Activated naive CD4-positive, alpha-beta T cell treated with anti-CD3 and anti-CD28 coated beads, Interleukin-2, amount 50 U/mL, for 24 hours (primary cell): Measurements from ENCODE around the gene PRSS48.
"Not testable (repeated sequence)": the region's sequence is repeated elsewhere in the genome, so short reads cannot be mapped to it uniquely, and the experiment has no call there.

Experiments
- H3K27ac Mint-ChIP-seq: one replicate; pipeline ENCODE4 v1.8.0; 2021; ENCODE audit warnings: mild to moderate bottlenecking, mixed read lengths
- H3K27me3 Mint-ChIP-seq: one replicate; pipeline ENCODE4 v1.8.0; 2021; ENCODE audit warnings: mixed read lengths
- H3K36me3 Mint-ChIP-seq: one replicate; pipeline ENCODE4 v1.8.0; 2021; ENCODE audit warnings: mixed read lengths
- H3K4me1 Mint-ChIP-seq: one replicate; pipeline ENCODE4 v1.8.0; 2021; ENCODE audit warnings: mixed read lengths
- H3K4me3 Mint-ChIP-seq: one replicate; pipeline ENCODE4 v1.8.0; 2021; ENCODE audit warnings: mild to moderate bottlenecking, mixed read lengths
- H3K9me3 Mint-ChIP-seq: one replicate; pipeline ENCODE4 v1.8.0; 2021; ENCODE audit warnings: mixed read lengths

Gene PRSS48

DNA sequence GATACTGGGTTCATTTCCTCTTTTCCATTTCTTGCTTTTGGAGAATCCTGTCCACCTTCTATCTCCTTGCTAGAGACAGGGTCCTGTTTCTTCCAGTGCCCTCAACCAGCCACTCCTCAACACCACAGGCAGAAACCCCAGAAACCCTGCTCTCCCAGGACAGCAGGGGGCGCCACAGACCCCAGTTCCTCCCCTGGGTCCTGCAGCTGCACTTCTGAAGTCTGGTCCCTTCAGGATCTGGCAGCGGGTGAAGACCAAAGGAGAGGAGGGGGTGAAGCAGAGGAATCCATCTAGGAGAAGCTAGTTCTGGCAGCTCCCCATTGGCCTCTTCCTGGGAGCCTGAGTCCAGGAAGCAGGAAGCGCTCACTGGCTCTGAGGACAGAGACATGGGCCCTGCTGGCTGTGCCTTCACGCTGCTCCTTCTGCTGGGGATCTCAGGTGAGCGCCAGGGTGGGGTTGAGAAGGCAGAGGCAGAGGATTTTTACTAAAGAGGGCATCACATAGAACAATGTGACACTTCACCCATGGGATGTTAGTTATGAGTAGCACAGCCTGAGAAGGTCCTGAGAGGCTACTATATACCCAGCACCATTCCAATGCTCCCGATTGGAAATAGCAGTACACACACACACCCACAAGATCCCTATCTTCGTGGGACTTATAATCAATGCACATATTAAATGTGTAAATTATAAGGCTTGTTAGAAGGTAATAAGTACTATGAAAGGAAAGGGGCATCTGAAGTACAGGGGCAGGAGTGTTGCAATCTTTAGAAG lies at the start of gene PRSS48:
Gene PRSS48 (plus strand): TSS at position 375 of the 776 bp plus-strand sequence. CDS start 12 bp downstream, at position 387.
- peaks cover 7% of the 10 kb centered on the region for H3K27me3 Mint-ChIP-seq
- no peaks in the 10 kb centered on the region for H3K9me3 Mint-ChIP-seq
- no peak within 1 kb of the TSS for H3K4me3 Mint-ChIP-seq
- H3K27ac Mint-ChIP-seq = no peak within 1 kb of the TSS
- no peaks in the 10 kb centered on the region for H3K36me3 Mint-ChIP-seq
- H3K4me1 Mint-ChIP-seq = no peaks in the 10 kb centered on the region

DNA sequence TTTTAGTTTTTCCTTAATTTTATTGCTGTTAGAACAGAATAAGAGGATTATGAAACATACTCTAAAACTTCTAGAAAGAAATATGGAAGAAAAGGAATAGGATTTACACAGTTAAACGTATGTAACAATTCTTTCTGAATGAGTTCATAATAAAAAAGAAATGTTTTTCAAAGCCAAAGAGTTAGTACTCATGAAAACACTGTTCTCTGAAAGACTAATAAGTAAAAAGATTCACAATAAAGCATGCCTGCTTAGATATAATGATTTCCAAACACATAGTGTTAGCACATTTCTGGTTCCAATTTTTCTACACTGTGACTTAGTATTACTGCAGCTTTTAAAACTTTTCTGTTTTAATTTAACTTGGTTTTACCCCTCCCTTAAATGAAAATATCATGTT lies 49.8 kb upstream of the PRSS48 start:
- Mint-ChIP-seq H3K27me3 (peaks cover 24% of the 10 kb centered on the region), H3K9me3 (no peaks in the 10 kb centered on the region), H3K36me3 (no peaks in the 10 kb centered on the region), H3K4me3 (no peak overlapping the region), H3K4me1 (no peaks in the 10 kb centered on the region), H3K27ac (no peak overlapping the region)

- H3K27ac Mint-ChIP-seq = no peak overlapping the region
- no peaks in the 10 kb centered on the region for H3K36me3 Mint-ChIP-seq
- H3K4me3 Mint-ChIP-seq = no peak overlapping the region
- no peaks in the 10 kb centered on the region for H3K4me1 Mint-ChIP-seq
- H3K27me3 Mint-ChIP-seq = peaks cover 24% of the 10 kb centered on the region
- no peaks in the 10 kb centered on the region for H3K9me3 Mint-ChIP-seq
These were observed 49.2 kb upstream of the PRSS48 start for GRCh38 chr4:151227731-151228130.

DNA sequence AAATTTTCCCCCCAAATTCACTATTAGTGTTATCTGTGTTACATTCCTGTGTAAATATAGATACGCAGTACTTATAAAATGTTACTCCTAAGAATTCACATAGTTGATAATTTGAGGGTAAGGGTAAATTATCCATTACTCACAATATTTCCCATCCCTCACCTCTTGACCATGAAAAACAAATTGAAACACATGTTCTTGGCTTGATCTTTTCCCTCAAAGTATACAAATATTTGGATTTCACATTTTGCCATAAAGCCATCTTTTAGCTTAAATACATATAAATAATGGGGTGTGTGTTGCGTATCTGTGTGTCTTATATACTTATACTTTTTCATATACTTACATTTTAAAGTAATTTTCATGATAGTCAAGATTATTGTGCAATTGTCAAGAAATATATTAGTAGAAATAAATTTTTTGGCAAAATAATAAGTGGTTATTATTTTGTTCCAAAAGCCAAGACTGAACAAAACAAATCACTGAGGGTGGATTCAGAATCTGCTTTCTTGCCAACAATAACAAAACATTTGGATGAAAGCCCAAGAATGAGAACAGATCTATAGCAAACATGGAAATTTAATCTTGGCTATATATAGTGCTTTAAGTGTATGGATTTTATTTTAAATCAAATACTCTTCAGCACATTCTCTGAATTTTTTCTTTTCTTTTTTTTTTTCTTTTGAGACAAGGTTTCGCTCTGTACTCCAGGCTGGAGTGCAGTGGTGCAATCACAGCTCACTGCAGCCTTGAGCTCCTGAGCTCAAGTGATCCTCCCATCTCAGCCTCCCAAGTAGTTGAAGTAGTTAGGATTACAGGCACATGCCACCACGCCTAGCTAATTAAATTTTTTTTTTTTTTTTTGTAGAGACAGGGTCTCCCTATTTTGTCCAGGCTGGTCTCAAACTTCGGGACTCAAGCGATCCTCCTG lies 48.5 kb upstream of the PRSS48 start:
- H3K9me3 Mint-ChIP-seq = no peaks in the 10 kb centered on the region

GRCh38 chr4:151231915-151232595 lies 44.9 kb upstream of the PRSS48 start:
- H3K9me3 Mint-ChIP-seq = no peaks in the 10 kb centered on the region
- H3K27ac Mint-ChIP-seq = no peak overlapping the region

More for the DNA sequence above, 48.5 kb upstream of the PRSS48 start:
- Mint-ChIP-seq H3K36me3 (no peaks in the 10 kb centered on the region), H3K27me3 (peaks cover 18% of the 10 kb centered on the region), H3K27ac (no peak overlapping the region), H3K4me1 (no peaks in the 10 kb centered on the region), H3K4me3 (no peak overlapping the region)

DNA sequence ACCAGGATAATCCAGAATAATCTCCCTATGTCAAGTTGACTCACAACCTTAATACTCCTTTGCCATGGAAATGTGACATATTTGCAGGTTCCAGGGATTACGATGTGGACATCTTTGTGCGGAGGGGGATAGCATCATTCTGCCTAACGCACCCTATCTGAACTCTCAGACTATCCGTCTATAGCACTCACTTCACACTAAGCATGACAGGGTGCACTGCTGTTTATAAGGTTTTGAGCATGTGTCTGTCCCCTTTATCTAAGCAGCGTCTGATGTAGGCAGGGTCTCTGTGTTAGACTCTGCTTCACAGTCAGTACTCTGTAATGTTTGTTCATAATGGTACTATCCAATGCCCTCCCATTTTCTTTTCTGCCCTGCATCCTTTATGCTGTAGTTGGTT lies 43.4 kb upstream of the PRSS48 start:
- no peaks in the 10 kb centered on the region for H3K36me3 Mint-ChIP-seq
- no peak overlapping the region for H3K4me3 Mint-ChIP-seq
- peaks cover 8% of the 10 kb centered on the region for H3K27me3 Mint-ChIP-seq
- no peak overlapping the region for H3K27ac Mint-ChIP-seq
- H3K4me1 Mint-ChIP-seq = no peaks in the 10 kb centered on the region
- H3K9me3 Mint-ChIP-seq = no peaks in the 10 kb centered on the region

More at GRCh38 chr4:151231915-151232595, 44.9 kb upstream of the PRSS48 start:
- no peaks in the 10 kb centered on the region for H3K36me3 Mint-ChIP-seq
- H3K27me3 Mint-ChIP-seq = peaks cover 9% of the 10 kb centered on the region
- no peak overlapping the region for H3K4me3 Mint-ChIP-seq
- no peaks in the 10 kb centered on the region for H3K4me1 Mint-ChIP-seq

- H3K27ac Mint-ChIP-seq, H3K27me3 Mint-ChIP-seq, H3K4me1 Mint-ChIP-seq, H3K9me3 Mint-ChIP-seq, H3K4me3 Mint-ChIP-seq, H3K36me3 Mint-ChIP-seq: not testable (repeated sequence)
These were observed 41.6 kb upstream of the PRSS48 start for GRCh38 chr4:151235373-151235772.

DNA sequence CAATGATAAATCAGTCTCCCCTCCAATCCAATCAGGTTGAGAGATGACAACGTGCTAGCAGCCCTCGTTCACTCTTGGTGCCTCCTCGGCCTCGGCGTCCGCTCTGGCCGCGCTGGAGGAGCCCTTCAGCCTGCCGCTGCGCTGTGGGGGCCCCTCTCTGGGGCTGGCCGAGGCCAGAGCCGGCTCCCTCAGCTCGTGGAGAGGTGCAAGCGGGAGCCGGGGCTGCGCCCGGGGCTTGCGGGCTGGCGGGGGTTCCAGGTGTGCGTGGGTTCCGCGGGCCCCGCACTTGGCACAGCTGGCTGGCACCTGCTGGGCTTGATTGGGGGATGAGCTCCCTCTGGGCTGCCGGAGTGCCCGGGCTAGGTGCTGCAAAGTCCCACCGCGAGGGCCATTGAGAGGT lies 40.9 kb upstream of the PRSS48 start:
- no peaks in the 10 kb centered on the region for H3K9me3 Mint-ChIP-seq
- H3K27me3 Mint-ChIP-seq = peaks cover 5% of the 10 kb centered on the region
- no peaks in the 10 kb centered on the region for H3K36me3 Mint-ChIP-seq
- H3K4me3 Mint-ChIP-seq = no peak overlapping the region
- H3K27ac Mint-ChIP-seq = no peak overlapping the region
- no peaks in the 10 kb centered on the region for H3K4me1 Mint-ChIP-seq

- H3K36me3 Mint-ChIP-seq = no peaks in the 10 kb centered on the region
- H3K4me3 Mint-ChIP-seq = no peak overlapping the region
- H3K27me3 Mint-ChIP-seq = peaks cover 7% of the 10 kb centered on the region
- no peaks in the 10 kb centered on the region for H3K4me1 Mint-ChIP-seq
- no peaks in the 10 kb centered on the region for H3K9me3 Mint-ChIP-seq
- no peak overlapping the region for H3K27ac Mint-ChIP-seq
These were observed 38.5 kb upstream of the PRSS48 start for GRCh38 chr4:151238477-151238876.

DNA sequence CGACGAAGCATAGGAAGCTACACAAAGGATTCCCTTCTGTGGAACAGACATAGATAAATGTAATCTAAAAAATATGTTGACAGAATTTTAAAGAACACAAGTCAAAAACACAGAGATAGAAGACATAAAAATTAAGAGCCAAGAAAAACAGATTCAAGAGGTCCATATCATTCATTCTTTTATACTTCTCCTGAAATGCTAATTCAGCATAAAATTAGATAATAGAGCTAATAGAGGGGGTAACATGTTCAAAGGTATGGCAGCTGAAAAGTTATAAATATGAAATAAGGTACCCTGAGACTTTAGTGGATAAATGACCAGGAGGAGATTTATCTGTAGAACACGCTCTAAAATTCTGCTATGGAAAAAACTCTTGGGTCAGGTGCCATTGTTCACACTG lies 37.4 kb upstream of the PRSS48 start:
- H3K36me3 Mint-ChIP-seq = no peaks in the 10 kb centered on the region
- peaks cover 11% of the 10 kb centered on the region for H3K27me3 Mint-ChIP-seq
- no peak overlapping the region for H3K4me3 Mint-ChIP-seq
- no peak overlapping the region for H3K27ac Mint-ChIP-seq
- H3K9me3 Mint-ChIP-seq = no peaks in the 10 kb centered on the region
- no peaks in the 10 kb centered on the region for H3K4me1 Mint-ChIP-seq

DNA sequence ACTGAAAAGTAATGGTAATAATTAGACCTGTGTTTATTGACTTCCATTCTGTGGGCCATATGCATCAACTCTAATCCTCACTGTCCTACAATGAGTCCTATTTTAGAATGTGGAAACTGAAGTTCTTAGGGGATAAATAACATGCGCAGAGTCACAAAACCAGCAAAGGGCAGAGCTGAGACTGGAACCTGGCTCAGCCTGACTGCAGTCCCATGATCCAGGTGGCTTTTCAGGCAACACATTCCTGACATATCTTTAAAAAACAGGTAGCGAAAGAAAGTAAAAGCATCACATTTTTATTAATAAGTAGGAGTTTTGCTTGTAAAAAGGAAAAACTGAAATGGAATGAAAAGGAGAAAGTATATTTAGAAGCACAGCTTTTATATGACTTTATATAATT lies 34.7 kb upstream of the PRSS48 start:
- no peak overlapping the region for H3K27ac Mint-ChIP-seq
- no peaks in the 10 kb centered on the region for H3K36me3 Mint-ChIP-seq
- H3K4me3 Mint-ChIP-seq = no peak overlapping the region
- H3K4me1 Mint-ChIP-seq = no peaks in the 10 kb centered on the region
- H3K27me3 Mint-ChIP-seq = peaks cover 12% of the 10 kb centered on the region
- no peaks in the 10 kb centered on the region for H3K9me3 Mint-ChIP-seq

GRCh38 chr4:151246742-151247141 lies 30.2 kb upstream of the PRSS48 start:
- H3K4me3 Mint-ChIP-seq = no peak overlapping the region
- no peaks in the 10 kb centered on the region for H3K36me3 Mint-ChIP-seq
- peaks cover 7% of the 10 kb centered on the region for H3K27me3 Mint-ChIP-seq
- H3K9me3 Mint-ChIP-seq = no peaks in the 10 kb centered on the region
- no peak overlapping the region for H3K27ac Mint-ChIP-seq
- no peaks in the 10 kb centered on the region for H3K4me1 Mint-ChIP-seq

- Mint-ChIP-seq H3K27me3 (peaks cover 5% of the 10 kb centered on the region), H3K4me3 (no peak overlapping the region), H3K4me1 (no peaks in the 10 kb centered on the region), H3K27ac (no peak overlapping the region), H3K36me3 (no peaks in the 10 kb centered on the region), H3K9me3 (no peaks in the 10 kb centered on the region)
These were observed 29.6 kb upstream of the PRSS48 start for GRCh38 chr4:151247395-151247794.

DNA sequence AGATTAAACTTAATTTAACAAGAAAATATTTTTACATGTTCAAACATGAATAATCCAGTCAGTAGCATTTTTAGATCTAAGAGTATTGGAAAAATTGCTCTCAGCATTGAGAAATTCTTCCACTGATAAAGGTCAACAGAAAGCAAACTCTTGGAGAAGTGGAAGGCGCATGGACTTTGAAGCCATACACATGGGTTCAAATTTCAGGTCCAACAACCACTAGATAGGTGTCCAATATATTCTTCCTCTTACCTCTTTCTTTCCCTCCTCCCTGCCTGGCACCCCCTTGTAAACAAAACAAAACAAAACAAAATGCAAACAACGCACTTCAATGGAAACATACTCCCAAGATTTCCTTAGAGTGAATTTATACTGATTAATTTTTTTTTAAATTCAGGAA lies 28.4 kb upstream of the PRSS48 start:
- no peaks in the 10 kb centered on the region for H3K4me1 Mint-ChIP-seq

DNA sequence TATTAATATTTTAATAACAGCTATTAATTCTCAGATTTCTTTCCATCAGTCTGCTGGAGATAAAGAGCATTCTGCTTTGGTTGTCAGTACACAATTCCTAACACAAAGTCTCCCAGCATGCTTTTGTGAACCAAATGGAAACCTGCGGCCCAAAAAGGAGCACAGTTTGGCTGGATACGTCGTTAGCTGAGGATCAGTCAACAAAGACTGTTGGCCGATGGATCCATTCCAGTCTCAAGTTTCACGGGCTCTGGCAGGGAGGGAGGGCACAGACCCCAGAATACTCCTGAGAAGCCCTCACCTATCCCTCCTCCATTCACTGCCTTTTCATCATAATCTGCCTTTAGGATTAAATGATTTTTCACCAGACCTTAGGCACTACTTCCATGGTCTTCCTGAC lies 26.3 kb upstream of the PRSS48 start:
- no peaks in the 10 kb centered on the region for H3K9me3 Mint-ChIP-seq

More for the DNA sequence above, 28.4 kb upstream of the PRSS48 start:
- no peaks in the 10 kb centered on the region for H3K36me3 Mint-ChIP-seq
- H3K27ac Mint-ChIP-seq = no peak overlapping the region
- no peak overlapping the region for H3K4me3 Mint-ChIP-seq
- H3K27me3 Mint-ChIP-seq = peaks cover 5% of the 10 kb centered on the region
- no peaks in the 10 kb centered on the region for H3K9me3 Mint-ChIP-seq

More for the DNA sequence above, 26.3 kb upstream of the PRSS48 start:
- Mint-ChIP-seq H3K4me1 (no peaks in the 10 kb centered on the region), H3K27me3 (peaks cover 2% of the 10 kb centered on the region), H3K36me3 (no peaks in the 10 kb centered on the region), H3K4me3 (no peak overlapping the region), H3K27ac (no peak overlapping the region)
